T-helper 2 cell treated with Interferon-gamma antibody and Interleukin-4, amounts not matched to agents 5 μg/mL and 100 μg/mL, for 36 hours (primary cell): ENCODE results near the gene STARD3.
A peak's percentile ranks its signal among the peaks of the same experiment; 100 is the strongest.
"Not testable (repeated sequence)": the region's sequence is repeated elsewhere in the genome, so short reads cannot be mapped to it uniquely, and the experiment has no call there.

Experiments
- DNase-seq: peaks from one replicate; pipeline ENCODE4 v3.0.0; 2021; ENCODE audit warnings: low spot score
- H3K27ac Mint-ChIP-seq: one replicate; pipeline ENCODE4 v1.8.0; 2021; ENCODE audit warnings: mild to moderate bottlenecking, mixed read lengths
- H3K27me3 Mint-ChIP-seq: one replicate; pipeline ENCODE4 v1.8.0; 2021; ENCODE audit warnings: low read depth, mixed read lengths
- H3K36me3 Mint-ChIP-seq: one replicate; pipeline ENCODE4 v1.8.0; 2021; ENCODE audit warnings: low read depth, mixed read lengths
- H3K4me1 Mint-ChIP-seq: one replicate; pipeline ENCODE4 v1.8.0; 2021; ENCODE audit warnings: low read depth, mixed read lengths
- H3K4me3 Mint-ChIP-seq: one replicate; pipeline ENCODE4 v1.8.0; 2022; ENCODE audit warnings: mild to moderate bottlenecking, moderate library complexity, mixed read lengths
- H3K9me3 Mint-ChIP-seq: one replicate; pipeline ENCODE4 v1.8.0; 2021; ENCODE audit warnings: mixed read lengths

Gene STARD3

GRCh38 chr17:39699157-39699817 is 62.3 kb downstream of the STARD3 start:
- DNase-seq, H3K27ac Mint-ChIP-seq, H3K9me3 Mint-ChIP-seq, H3K36me3 Mint-ChIP-seq, H3K4me3 Mint-ChIP-seq: not testable (repeated sequence)
- Mint-ChIP-seq H3K4me1 (peaks cover 11% of the 10 kb centered on the region), H3K27me3 (peaks cover 38% of the 10 kb centered on the region)

GRCh38 chr17:39699818-39700147 is 62.8 kb downstream of the STARD3 start, which contains the start of gene ERBB2:
ERBB2 (plus strand) TSS chr17:39700064; CDS start chr17:39700239, 175 bp downstream.
- no peak for DNase-seq
- Mint-ChIP-seq H3K4me1 (peaks cover 11% of the 10 kb centered on the region), H3K9me3 (no peaks in the 10 kb centered on the region), H3K27ac (no peak within 1 kb of the TSS), H3K4me3 (no peak within 1 kb of the TSS), H3K36me3 (no peaks in the 10 kb centered on the region), H3K27me3 (peaks cover 38% of the 10 kb centered on the region)

- Mint-ChIP-seq H3K4me1 (peaks cover 11% of the 10 kb centered on the region), H3K4me3 (no peak overlapping the region), H3K36me3 (no peaks in the 10 kb centered on the region), H3K27ac (no peak overlapping the region), H3K27me3 (peaks cover 38% of the 10 kb centered on the region), H3K9me3 (no peaks in the 10 kb centered on the region)
- DNase-seq = no peak
These were observed 63.4 kb downstream of the STARD3 start for GRCh38 chr17:39700148-39700987.

DNA sequence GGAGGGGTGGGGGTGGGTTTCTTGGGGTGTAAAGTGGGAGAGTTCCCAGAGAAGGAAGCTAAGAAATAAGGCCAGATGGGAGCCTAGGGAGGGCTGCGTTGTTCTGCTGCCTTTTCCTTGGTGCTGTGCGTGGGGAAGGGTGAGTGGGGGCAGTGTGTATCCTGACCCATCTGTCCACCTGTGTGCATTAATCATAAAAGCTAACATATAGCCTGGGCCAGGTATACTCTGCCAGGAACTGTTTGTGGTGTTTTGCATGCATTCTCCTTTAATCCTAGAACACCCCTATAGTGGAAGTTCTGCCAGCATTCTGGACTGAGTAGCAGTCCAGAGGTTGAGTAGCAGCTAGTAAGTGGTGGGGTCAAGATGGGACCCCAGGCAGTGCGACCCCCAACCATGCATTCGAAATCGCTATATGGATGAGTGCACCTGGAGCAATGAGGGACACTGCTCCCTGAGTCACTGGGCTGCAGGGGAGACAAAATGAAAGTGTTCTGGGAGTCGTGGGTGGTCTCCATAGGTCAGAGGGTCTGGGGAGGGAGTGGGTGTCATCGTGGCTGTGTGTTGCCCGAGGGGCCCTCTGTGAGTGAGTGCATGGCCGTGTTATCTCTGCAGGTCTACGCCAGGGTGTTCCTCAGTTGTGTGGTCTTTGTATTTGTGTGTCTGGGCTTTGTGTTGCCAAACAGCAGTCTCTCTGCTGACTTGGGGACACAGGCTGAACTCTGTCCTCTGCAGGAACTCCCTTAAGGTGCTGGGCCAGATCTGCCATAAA is 64.3 kb downstream of the STARD3 start:
- peaks cover 11% of the 10 kb centered on the region for H3K4me1 Mint-ChIP-seq
- no peak for DNase-seq
- H3K9me3 Mint-ChIP-seq = no peaks in the 10 kb centered on the region
- H3K27me3 Mint-ChIP-seq = peaks cover 38% of the 10 kb centered on the region
- no peak overlapping the region for H3K4me3 Mint-ChIP-seq
- no peaks in the 10 kb centered on the region for H3K36me3 Mint-ChIP-seq
- H3K27ac Mint-ChIP-seq = no peak overlapping the region

DNA sequence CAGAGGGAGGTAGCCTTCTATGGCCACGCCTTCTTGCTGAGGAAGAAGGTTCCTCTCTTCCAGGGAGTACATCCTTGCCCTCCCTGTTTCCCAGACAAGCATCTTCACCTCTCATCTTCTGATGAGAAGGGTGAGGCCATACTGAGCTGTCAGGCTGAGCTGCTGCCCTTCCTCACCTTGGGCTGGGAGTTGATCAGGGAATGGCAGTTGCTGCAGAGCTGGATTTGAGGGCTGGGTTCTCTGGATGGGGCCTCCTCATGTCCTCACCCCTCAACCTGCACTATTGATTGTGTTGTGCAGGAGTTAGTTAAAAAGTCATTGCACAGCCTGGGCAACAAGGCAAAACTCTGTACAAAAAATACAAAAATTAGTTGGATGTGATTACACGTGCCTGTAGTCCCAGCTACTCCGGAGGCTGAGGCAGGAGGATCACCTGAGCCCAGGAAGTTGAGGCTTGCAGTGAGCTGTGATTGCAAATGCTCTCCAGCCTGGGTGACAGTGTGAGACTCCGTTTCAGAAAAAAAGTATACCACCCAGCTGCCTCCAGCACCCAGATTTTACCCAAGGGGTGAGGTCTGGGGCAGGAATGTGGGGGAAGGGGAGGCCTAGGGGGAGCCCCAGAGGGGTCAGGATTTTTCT is 65.0 kb downstream of the STARD3 start:
- no peaks in the 10 kb centered on the region for H3K36me3 Mint-ChIP-seq
- no peaks in the 10 kb centered on the region for H3K9me3 Mint-ChIP-seq
- H3K4me1 Mint-ChIP-seq = peaks cover 13% of the 10 kb centered on the region
- H3K4me3 Mint-ChIP-seq = no peak overlapping the region
- H3K27ac Mint-ChIP-seq = no peak overlapping the region
- no peak for DNase-seq
- peaks cover 38% of the 10 kb centered on the region for H3K27me3 Mint-ChIP-seq

DNA sequence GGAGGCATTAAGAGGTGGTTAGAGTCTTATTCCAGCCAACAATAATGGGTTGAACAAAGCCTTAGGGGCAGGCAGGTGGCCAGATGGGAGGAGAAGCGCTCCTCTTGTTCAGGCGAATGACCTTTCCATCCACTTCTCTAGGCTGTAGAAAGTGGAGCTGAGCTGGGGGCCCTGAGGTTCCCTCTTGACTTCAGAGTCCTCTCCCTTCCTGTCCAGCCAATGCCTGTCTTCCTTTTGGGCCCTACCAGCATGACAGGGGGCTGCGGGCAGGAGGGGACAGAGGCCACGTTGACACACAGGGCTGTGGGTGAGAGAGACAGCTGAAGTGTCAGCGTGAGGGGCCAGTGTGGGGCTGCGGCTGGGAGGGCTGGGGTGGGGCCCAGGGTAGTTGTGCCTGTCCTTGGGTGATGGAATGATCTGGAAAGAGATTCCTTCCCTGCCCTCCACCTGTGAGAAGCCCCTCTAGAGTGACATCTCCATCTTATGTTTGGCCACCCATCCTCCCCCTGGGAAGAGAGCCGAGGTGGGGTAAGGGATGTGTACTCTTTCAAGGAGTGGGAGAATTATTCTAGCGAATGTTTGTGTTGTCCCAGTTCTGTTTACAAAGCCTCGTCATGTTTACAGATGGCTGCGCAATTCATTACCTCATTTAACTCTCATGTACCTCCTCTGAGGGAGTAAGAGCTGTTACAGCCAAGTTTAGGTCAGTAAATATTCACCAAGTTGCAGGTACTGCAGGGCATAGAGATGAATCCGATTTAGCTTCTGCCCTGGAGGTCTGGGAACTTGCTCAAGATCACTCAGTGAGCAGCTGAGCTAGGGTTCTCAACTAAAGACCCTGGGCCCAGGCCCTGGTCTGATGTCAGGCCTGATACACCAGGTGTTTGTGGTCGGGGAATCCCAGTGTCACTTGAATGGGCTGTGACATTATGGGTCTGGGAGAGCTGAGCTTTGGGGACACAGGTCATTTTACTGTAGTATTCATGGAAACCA is 66.3 kb downstream of the STARD3 start:
- Mint-ChIP-seq H3K36me3 (no peaks in the 10 kb centered on the region), H3K4me1 (peaks cover 18% of the 10 kb centered on the region), H3K27me3 (peaks cover 38% of the 10 kb centered on the region), H3K9me3 (no peaks in the 10 kb centered on the region), H3K4me3 (no peak overlapping the region), H3K27ac (no peak overlapping the region)
- DNase-seq = no peak

DNA sequence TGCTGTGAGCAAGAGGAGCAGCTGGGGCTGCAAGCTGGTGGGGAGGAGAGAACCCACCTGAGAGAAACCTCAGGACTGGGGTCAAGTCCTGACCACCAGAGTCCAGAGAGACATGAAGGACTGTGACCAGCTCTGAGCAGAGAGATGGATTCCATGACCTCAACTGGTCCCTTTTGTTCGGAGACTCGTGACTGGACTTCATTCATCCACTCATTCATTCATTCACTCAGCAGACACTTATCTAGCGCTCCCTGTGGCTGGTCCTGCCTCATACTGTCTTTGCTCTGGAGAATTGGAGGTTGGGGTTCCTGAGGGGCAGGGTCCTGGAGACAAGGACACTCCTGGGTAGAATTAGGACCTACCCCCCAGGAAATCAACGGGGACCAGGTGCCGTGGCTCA is 67.0 kb downstream of the STARD3 start:
- Mint-ChIP-seq H3K27ac (no peak overlapping the region), H3K27me3 (peaks cover 36% of the 10 kb centered on the region), H3K4me3 (no peak overlapping the region), H3K4me1 (peaks cover 18% of the 10 kb centered on the region), H3K36me3 (no peaks in the 10 kb centered on the region), H3K9me3 (no peaks in the 10 kb centered on the region)
- no peak for DNase-seq

DNA sequence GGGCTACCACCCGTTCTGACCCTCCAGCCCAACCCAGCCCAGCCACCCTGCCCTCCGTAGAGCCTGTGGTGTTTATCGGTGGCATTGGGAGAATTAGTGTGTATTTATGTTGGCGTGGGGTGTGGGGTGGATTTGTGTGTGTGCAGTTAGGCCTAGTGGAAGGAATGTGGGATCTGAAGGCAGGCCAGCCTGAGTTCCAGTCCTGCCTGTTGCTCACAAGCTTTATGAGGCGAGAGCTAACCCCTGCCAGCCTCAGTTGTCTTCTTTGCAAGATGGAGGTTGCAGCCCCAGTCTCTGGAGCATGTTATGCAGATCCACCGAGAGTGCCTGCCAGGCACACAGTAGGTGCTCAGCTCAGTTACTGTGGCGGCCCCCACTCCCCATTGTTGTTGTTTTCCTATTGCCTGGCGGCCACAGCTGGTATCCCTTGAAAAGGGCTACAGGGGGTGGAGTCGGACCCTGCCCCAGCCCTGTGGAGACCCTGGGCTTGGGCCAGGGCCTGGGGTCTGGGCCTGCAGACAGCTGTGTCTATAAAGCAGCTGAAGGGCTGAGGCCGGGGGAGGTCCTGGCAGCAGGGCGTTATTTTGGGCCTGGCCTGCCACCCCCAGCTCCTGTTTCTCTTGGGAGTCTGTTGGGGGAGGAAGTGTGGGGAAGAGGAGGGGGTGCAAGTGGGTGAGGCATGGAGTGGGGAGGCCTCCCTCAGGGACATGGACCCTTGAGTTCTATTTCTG is 68.0 kb downstream of the STARD3 start:
- H3K27ac Mint-ChIP-seq = peak overlapping the region; percentile 6
- H3K4me1 Mint-ChIP-seq = peaks cover 14% of the 10 kb centered on the region
- no peak for DNase-seq
- H3K4me3 Mint-ChIP-seq = no peak overlapping the region
- no peaks in the 10 kb centered on the region for H3K36me3 Mint-ChIP-seq
- H3K27me3 Mint-ChIP-seq = peaks cover 26% of the 10 kb centered on the region
- H3K9me3 Mint-ChIP-seq = no peaks in the 10 kb centered on the region

GRCh38 chr17:39705786-39706348 is 68.9 kb downstream of the STARD3 start:
- H3K27ac Mint-ChIP-seq = no peak overlapping the region
- H3K4me1 Mint-ChIP-seq = peaks cover 12% of the 10 kb centered on the region
- H3K36me3 Mint-ChIP-seq = no peaks in the 10 kb centered on the region
- no peak overlapping the region for H3K4me3 Mint-ChIP-seq
- DNase-seq = no peak
- H3K27me3 Mint-ChIP-seq = peaks cover 21% of the 10 kb centered on the region
- H3K9me3 Mint-ChIP-seq = no peaks in the 10 kb centered on the region

- peaks cover 11% of the 10 kb centered on the region for H3K4me1 Mint-ChIP-seq
- H3K27ac Mint-ChIP-seq = no peak overlapping the region
These were observed 69.4 kb downstream of the STARD3 start for GRCh38 chr17:39706383-39706782.

GRCh38 chr17:39706921-39707337 is 70.0 kb downstream of the STARD3 start:
- DNase-seq = no peak
- Mint-ChIP-seq H3K4me3 (no peak overlapping the region), H3K36me3 (no peaks in the 10 kb centered on the region), H3K4me1 (peaks cover 11% of the 10 kb centered on the region), H3K27ac (peak overlapping the region; percentile 71), H3K9me3 (no peaks in the 10 kb centered on the region), H3K27me3 (peaks cover 11% of the 10 kb centered on the region)

More at GRCh38 chr17:39706383-39706782, 69.4 kb downstream of the STARD3 start:
- Mint-ChIP-seq H3K36me3 (no peaks in the 10 kb centered on the region), H3K4me3 (no peak overlapping the region), H3K27me3 (peaks cover 16% of the 10 kb centered on the region), H3K9me3 (no peaks in the 10 kb centered on the region)
- DNase-seq = no peak

- Mint-ChIP-seq H3K4me3 (no peak overlapping the region), H3K27ac (no peak overlapping the region), H3K27me3 (no peaks in the 10 kb centered on the region), H3K9me3 (no peaks in the 10 kb centered on the region), H3K4me1 (peaks cover 7% of the 10 kb centered on the region), H3K36me3 (no peaks in the 10 kb centered on the region)
- no peak for DNase-seq
These were observed 72.5 kb downstream of the STARD3 start for GRCh38 chr17:39709319-39709997.
